HEK293T (cell line): Measurements from ENCODE around the gene APPL2.

Experiments
- CTCF ChIA-PET: fragments of 350-600 bp; formaldehyde crosslinking; extraction: SDS; loops from one replicate; lab custom pipeline; 2021; ENCODE audit warnings: antibody characterized with exemption, inconsistent platforms; lab: Yijun Ruan, JAX
- POLR2A ChIA-PET: fragments of 350-600 bp; formaldehyde crosslinking; extraction: SDS; loops from one replicate; lab custom pipeline; 2020; ENCODE audit warnings: antibody characterized with exemption, inconsistent platforms; lab: Yijun Ruan, JAX
- DNase-seq: peaks from one replicate; pipeline ENCODE4 v3.0.0; 2012; ENCODE audit warnings: mixed read lengths; ENCODE audit errors: extremely low spot score
- ARNT ChIP-seq: fragments of 450-650 bp; IDR thresholded peaks from 2 replicates; pipeline ENCODE4 v1.6.1; 2017; ENCODE audit warnings: mild to moderate bottlenecking
- BHLHE40 ChIP-seq: fragments of 450-650 bp; IDR thresholded peaks from 2 replicates; pipeline ENCODE4 v1.6.1; 2016; ENCODE audit warnings: mild to moderate bottlenecking, moderate library complexity, borderline replicate concordance
- CTBP1 ChIP-seq: fragments of 450-650 bp; IDR thresholded peaks from 2 replicates; pipeline ENCODE4 v1.6.1; 2016; ENCODE audit warnings: borderline replicate concordance
- ELF4 ChIP-seq: fragments of 450-650 bp; IDR thresholded peaks from 2 replicates; pipeline ENCODE4 v1.6.1; 2017; ENCODE audit warnings: antibody characterized with exemption
- FOXA1 ChIP-seq: fragments of 450-650 bp; IDR thresholded peaks from 2 replicates; pipeline ENCODE4 v1.6.1; 2016; ENCODE audit warnings: mild to moderate bottlenecking
- FOXK2 ChIP-seq: fragments of 450-650 bp; IDR thresholded peaks from 2 replicates; pipeline ENCODE4 v1.6.1; 2016; ENCODE audit warnings: mild to moderate bottlenecking
- FOXM1 ChIP-seq: fragments of 450-650 bp; IDR thresholded peaks from 2 replicates; pipeline ENCODE4 v1.6.1; 2017; ENCODE audit warnings: mild to moderate bottlenecking, borderline replicate concordance
- HDGF ChIP-seq: fragments of 450-650 bp; IDR thresholded peaks from 2 replicates; pipeline ENCODE4 v1.6.1; 2017; ENCODE audit warnings: antibody characterized with exemption, borderline replicate concordance
- L3MBTL2 ChIP-seq: fragments of 450-650 bp; conservative IDR thresholded peaks from 2 replicates; pipeline ENCODE4 v1.6.1; 2016; ENCODE audit warnings: mild to moderate bottlenecking
- LEF1 ChIP-seq: fragments of 450-650 bp; IDR thresholded peaks from 2 replicates; pipeline ENCODE4 v1.6.1; 2017; ENCODE audit warnings: mild to moderate bottlenecking, borderline replicate concordance
- NFRKB ChIP-seq: fragments of 450-650 bp; IDR thresholded peaks from 2 replicates; pipeline ENCODE4 v1.6.1; 2016; ENCODE audit warnings: mild to moderate bottlenecking, moderate library complexity
- PKNOX1 ChIP-seq: fragments of 450-650 bp; IDR thresholded peaks from 2 replicates; pipeline ENCODE4 v1.6.1; 2016
- SP1 ChIP-seq: fragments of 450-650 bp; IDR thresholded peaks from 2 replicates; pipeline ENCODE4 v1.6.1; 2017
- SUZ12 ChIP-seq: fragments of 450-650 bp; IDR thresholded peaks from 2 replicates; pipeline ENCODE4 v1.6.1; 2016; ENCODE audit warnings: mild to moderate bottlenecking
- TARDBP ChIP-seq: fragments of 450-650 bp; IDR thresholded peaks from 2 replicates; pipeline ENCODE4 v1.6.1; 2016
- ZNF384 ChIP-seq: fragments of 450-650 bp; IDR thresholded peaks from 2 replicates; pipeline ENCODE4 v1.6.1; 2016

APPL2 gene

GRCh38 chr12:105227879-105228278 is 8.1 kb downstream of the APPL2 start:
- CTCF ChIA-PET, result no interaction called here
- POLR2A ChIA-PET, result interaction anchor here (1.1 kb wide), 1 partner anchor 8 kb away, joined by 3 read pairs; the partner anchor contains the start of gene APPL2
- DNase-seq, result no peak
- TF ChIP-seq FOXA1 (no peak), NFRKB (no peak), TARDBP (no peak), SUZ12 (no peak), ZNF384 (no peak), LEF1 (no peak), FOXM1 (no peak), PKNOX1 (no peak), HDGF (no peak), FOXK2 (no peak)

DNA sequence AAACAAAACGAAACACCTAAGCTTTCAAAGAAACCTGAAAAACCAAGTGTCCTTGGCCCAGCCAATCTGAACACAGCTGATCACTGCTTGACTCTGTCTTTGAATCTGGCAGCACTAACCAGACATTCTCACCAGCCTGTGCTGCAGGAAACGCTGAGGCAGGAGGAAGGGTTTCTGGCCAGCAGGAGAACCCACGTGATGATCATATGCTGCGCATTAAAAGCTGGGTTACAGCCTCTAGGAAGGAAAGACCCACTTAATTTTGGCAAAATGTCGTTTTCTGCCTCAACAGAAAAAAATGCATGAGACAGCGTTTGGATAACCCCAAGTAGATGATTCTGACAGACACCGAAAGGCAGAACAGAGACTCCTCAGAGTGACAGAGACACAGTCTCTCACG is 9.8 kb downstream of the APPL2 start:
- TF ChIP-seq FOXK2 (no peak), L3MBTL2 (no peak), PKNOX1 (no peak), SP1 (no peak), ELF4 (no peak), FOXM1 (no peak), HDGF (no peak), SUZ12 (no peak), CTBP1 (no peak), NFRKB (no peak), FOXA1 (no peak), BHLHE40 (no peak), LEF1 (no peak), ZNF384 (no peak), ARNT (no peak), TARDBP (no peak)
- DNase-seq, result no peak
- CTCF ChIA-PET, result no interaction called here
- POLR2A ChIA-PET, result interaction anchor here (1.1 to 2.8 kb wide), 2 partner anchors 10 kb away, joined by 5 to 15 read pairs; partner anchors contain the start of gene APPL2

- CTCF ChIA-PET, result interaction anchor here (1.4 kb wide), 1 partner anchor 10 kb away, joined by 4 read pairs; no protein-coding TSS in a partner anchor
- no peak for DNase-seq
- POLR2A ChIA-PET, result interaction anchor here (2.8 kb wide), 1 partner anchor 11 kb away, joined by 15 read pairs; the partner anchor contains the start of gene APPL2
- no peak for TF ChIP-seq NFRKB
- no peak for TF ChIP-seq ZNF384
- no peak for TF ChIP-seq LEF1
- no peak for TF ChIP-seq FOXM1
- no peak for TF ChIP-seq TARDBP
Measured at GRCh38 chr12:105225505-105226015, 10.4 kb downstream of the APPL2 start.

- CTCF ChIA-PET, result interaction anchor here (1.4 kb wide), 1 partner anchor 11 kb away, joined by 4 read pairs; no protein-coding TSS in a partner anchor
- no peak for DNase-seq
- no peak for TF ChIP-seq FOXA1
- TF ChIP-seq SUZ12, result no peak
- no peak for TF ChIP-seq SP1
- no peak for TF ChIP-seq TARDBP
- TF ChIP-seq NFRKB, result no peak
- TF ChIP-seq CTBP1, result no peak
- no peak for TF ChIP-seq LEF1
- TF ChIP-seq FOXK2, result no peak
- no peak for TF ChIP-seq HDGF
- no peak for TF ChIP-seq FOXM1
- POLR2A ChIA-PET, result interaction anchor here (2.8 kb wide), 1 partner anchor 12 kb away, joined by 15 read pairs; the partner anchor contains the start of gene APPL2
Measured at GRCh38 chr12:105224399-105224798, 11.6 kb downstream of the APPL2 start.

DNA sequence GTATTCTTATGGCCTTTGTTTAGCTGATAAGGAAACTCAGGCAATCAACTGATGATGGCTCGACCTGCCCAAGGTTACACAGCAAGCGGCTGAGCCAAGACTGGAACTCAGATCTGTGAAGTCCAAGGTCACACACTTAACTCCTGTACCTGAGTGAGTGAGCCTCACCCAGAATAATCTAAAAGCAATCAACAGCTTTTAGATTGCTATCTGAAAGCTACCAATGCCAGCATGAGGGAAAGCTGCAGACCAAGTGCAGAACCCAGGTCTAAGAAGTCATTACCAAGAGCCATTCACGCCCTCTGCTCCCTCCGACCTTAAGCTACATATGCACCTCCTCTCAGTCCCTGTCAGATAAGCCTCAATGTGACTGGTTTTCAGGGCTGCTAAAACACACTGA is 12.1 kb downstream of the APPL2 start:
- ChIA-PET CTCF (interaction anchor here (1.4 kb wide), 1 partner anchor 11 kb away, joined by 4 read pairs; no protein-coding TSS in a partner anchor), POLR2A (interaction anchor here (2.8 kb wide), 1 partner anchor 12 kb away, joined by 15 read pairs; the partner anchor contains the start of gene APPL2)
- no peak for DNase-seq
- TF ChIP-seq NFRKB, result no peak
- no peak for TF ChIP-seq FOXK2
- TF ChIP-seq FOXM1, result no peak
- TF ChIP-seq ARNT, result no peak
- no peak for TF ChIP-seq CTBP1
- no peak for TF ChIP-seq ZNF384
- no peak for TF ChIP-seq HDGF
- no peak for TF ChIP-seq BHLHE40
- TF ChIP-seq ELF4, result no peak
- no peak for TF ChIP-seq L3MBTL2

DNA sequence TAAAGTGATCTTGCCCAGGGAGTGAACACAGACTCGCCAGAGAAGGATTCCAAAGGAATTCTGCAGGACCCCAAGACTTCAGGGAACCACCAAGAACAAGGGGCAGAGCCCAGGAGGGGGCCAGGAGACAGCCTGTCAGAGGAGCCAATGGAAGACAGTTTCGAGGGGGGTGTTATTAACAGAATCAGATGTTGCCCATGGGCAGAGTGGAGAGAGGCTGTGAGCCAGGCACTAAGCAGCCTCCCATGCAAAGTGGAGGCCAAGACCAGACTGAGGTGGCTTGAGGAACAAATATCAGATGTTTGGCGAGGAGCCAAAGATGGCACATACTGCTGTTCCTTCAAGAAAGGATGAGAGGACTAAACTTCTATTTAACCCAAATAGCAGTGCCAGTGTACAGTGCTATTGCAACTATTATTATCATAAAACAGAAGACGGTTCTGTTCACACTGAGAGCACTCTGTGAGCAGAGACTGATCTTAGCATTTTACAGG is 12.6 kb downstream of the APPL2 start:
- TF ChIP-seq SUZ12 (no peak), TARDBP (no peak), ELF4 (no peak), L3MBTL2 (no peak), ARNT (no peak), LEF1 (no peak), PKNOX1 (no peak), BHLHE40 (no peak), SP1 (no peak), ZNF384 (no peak), FOXA1 (no peak), HDGF (no peak), NFRKB (no peak), FOXK2 (no peak), CTBP1 (no peak), FOXM1 (no peak)
- POLR2A ChIA-PET, result interaction anchor here (2.8 kb wide), 1 partner anchor 13 kb away, joined by 15 read pairs; the partner anchor contains the start of gene APPL2
- CTCF ChIA-PET, result no interaction called here
- no peak for DNase-seq
